SK-N-SH treated with all-trans-retinoic acid at 6 μM for 48 hours (cell line): Measurements from ENCODE around the gene AAMDC.
A peak's percentile ranks its signal among the peaks of the same experiment; 100 is the strongest.

ENCODE experiments used
- ATAC-seq: fragments of 200-7000 bp; cut with Tn5 transposase; 3 replicates; pipeline ENCODE4 v1.9.1; 2020; ENCODE audit warnings: mild to moderate bottlenecking, moderate library complexity
- BACH2 ChIP-seq: fragments of 250-450 bp; sonication (Bioruptor Pico); IDR thresholded peaks from 2 replicates; pipeline ENCODE4 v1.9.0; 2021; ENCODE audit warnings: mild to moderate bottlenecking, borderline replicate concordance
- CSDC2 ChIP-seq: fragments of 250-450 bp; sonication (Bioruptor Pico); IDR thresholded peaks from 2 replicates; pipeline ENCODE4 v1.5.0; 2020; ENCODE audit warnings: mild to moderate bottlenecking, moderate library complexity
- ESRRG ChIP-seq: fragments of 250-450 bp; sonication (Bioruptor Pico); IDR thresholded peaks from 2 replicates; pipeline ENCODE4 v1.6.1; 2021; ENCODE audit warnings: mild to moderate bottlenecking
- GLIS3 ChIP-seq: fragments of 250-450 bp; sonication (Bioruptor Pico); IDR thresholded peaks from 2 replicates; pipeline ENCODE4 v1.5.0; 2020; ENCODE audit warnings: mild to moderate bottlenecking, moderate library complexity
- ISL1 ChIP-seq: fragments of 250-450 bp; sonication (Bioruptor Pico); IDR thresholded peaks from 2 replicates; pipeline ENCODE4 v2.1.2; 2022; ENCODE audit warnings: mild to moderate bottlenecking, moderate library complexity
- OSR1 ChIP-seq: fragments of 250-450 bp; sonication (Bioruptor Pico); IDR thresholded peaks from 2 replicates; pipeline ENCODE4 v1.8.0; 2022; ENCODE audit warnings: moderate library complexity, mild to moderate bottlenecking, inconsistent platforms
- PPARA ChIP-seq: fragments of 250-450 bp; sonication (Bioruptor Pico); IDR thresholded peaks from 2 replicates; pipeline ENCODE4 v1.5.0; 2020; ENCODE audit warnings: mild to moderate bottlenecking, borderline replicate concordance
- RARB ChIP-seq: fragments of 250-450 bp; sonication (Bioruptor Pico); IDR thresholded peaks from 2 replicates; pipeline ENCODE4 v1.8.0; 2021; ENCODE audit warnings: mild to moderate bottlenecking, moderate library complexity
- SNAI2 ChIP-seq: fragments of 250-450 bp; sonication (Bioruptor Pico); IDR thresholded peaks from 2 replicates; pipeline ENCODE4 v1.5.0; 2020; ENCODE audit warnings: mild to moderate bottlenecking, moderate library complexity
- TCF4 ChIP-seq: fragments of 250-450 bp; sonication (Bioruptor Pico); IDR thresholded peaks from 2 replicates; pipeline ENCODE4 v1.8.0; 2021; ENCODE audit warnings: mild to moderate bottlenecking, moderate library complexity, borderline replicate concordance
- TOX ChIP-seq: fragments of 250-450 bp; sonication (Bioruptor Pico); IDR thresholded peaks from 2 replicates; pipeline ENCODE4 v1.8.0; 2021; ENCODE audit warnings: mild to moderate bottlenecking, moderate library complexity, borderline replicate concordance
- ZFP3 ChIP-seq: fragments of 250-450 bp; sonication (Bioruptor Pico); IDR thresholded peaks from 2 replicates; pipeline ENCODE4 v1.5.0; 2020; ENCODE audit warnings: mild to moderate bottlenecking, moderate library complexity
- ZFP30 ChIP-seq: fragments of 450-650 bp; formaldehyde crosslinking; IDR thresholded peaks from 2 replicates; pipeline ENCODE4 v1.5.0; 2022; ENCODE audit warnings: mild to moderate bottlenecking, moderate library complexity
- ZNF565 ChIP-seq: fragments of 450-650 bp; formaldehyde crosslinking; conservative IDR thresholded peaks from 2 replicates; pipeline ENCODE4 v1.5.0; 2020; ENCODE audit warnings: low read depth, mild to moderate bottlenecking, moderate library complexity
- ZNF70 ChIP-seq: fragments of 450-650 bp; formaldehyde crosslinking; IDR thresholded peaks from 2 replicates; pipeline ENCODE4 v1.5.0; 2020; ENCODE audit warnings: mild to moderate bottlenecking, moderate library complexity
- ZNF8 ChIP-seq: fragments of 450-650 bp; formaldehyde crosslinking; IDR thresholded peaks from 2 replicates; pipeline ENCODE4 v1.5.0; 2020; ENCODE audit warnings: mild to moderate bottlenecking, moderate library complexity
- TF ChIP-seq, protein P1 (sequence below): fragments of 250-450 bp; sonication (Bioruptor Pico); IDR thresholded peaks from 2 replicates; pipeline ENCODE4 v1.8.0; 2020; ENCODE audit warnings: mild to moderate bottlenecking, moderate library complexity, borderline replicate concordance
- TF ChIP-seq, protein P2 (sequence below): fragments of 250-450 bp; sonication (Bioruptor Pico); IDR thresholded peaks from 2 replicates; pipeline ENCODE4 v1.5.1; 2021; ENCODE audit warnings: mild to moderate bottlenecking, moderate library complexity
- TF ChIP-seq, protein P3 (sequence below): fragments of 250-450 bp; sonication (Bioruptor Pico); IDR thresholded peaks from 2 replicates; pipeline ENCODE4 v1.8.0; 2021; ENCODE audit warnings: low read depth, mild to moderate bottlenecking, moderate library complexity, borderline replicate concordance
- TF ChIP-seq, protein P4 (sequence below): fragments of 250-450 bp; sonication (Bioruptor Pico); IDR thresholded peaks from 2 replicates; pipeline ENCODE4 v1.5.1; 2020; ENCODE audit warnings: low read depth, mild to moderate bottlenecking, moderate library complexity
- TF ChIP-seq, protein P5 (sequence below): fragments of 250-450 bp; sonication (Bioruptor Pico); IDR thresholded peaks from 2 replicates; pipeline ENCODE4 v1.5.0; 2020; ENCODE audit warnings: mild to moderate bottlenecking, moderate library complexity

The AAMDC gene

DNA sequence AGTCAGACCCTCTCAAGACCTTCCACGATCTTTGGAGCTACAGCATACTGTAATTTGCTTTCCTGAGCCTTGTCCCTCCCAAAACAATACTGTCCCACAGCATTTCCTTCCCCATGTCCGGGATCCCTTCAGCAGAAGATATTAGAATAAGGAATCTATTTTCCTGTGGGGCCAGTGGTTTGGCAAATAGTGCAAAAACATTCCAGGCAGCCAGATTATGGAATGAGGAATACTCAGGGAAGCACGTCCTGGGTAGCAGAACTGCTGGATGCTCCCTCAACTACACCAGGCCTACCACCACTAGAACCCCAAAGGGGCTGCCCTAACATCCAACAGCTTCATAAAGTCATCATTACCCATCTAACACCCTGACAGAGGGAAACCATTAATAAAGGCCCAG lies 61.5 kb downstream of the AAMDC start:
- TF ChIP-seq, protein P1, sequence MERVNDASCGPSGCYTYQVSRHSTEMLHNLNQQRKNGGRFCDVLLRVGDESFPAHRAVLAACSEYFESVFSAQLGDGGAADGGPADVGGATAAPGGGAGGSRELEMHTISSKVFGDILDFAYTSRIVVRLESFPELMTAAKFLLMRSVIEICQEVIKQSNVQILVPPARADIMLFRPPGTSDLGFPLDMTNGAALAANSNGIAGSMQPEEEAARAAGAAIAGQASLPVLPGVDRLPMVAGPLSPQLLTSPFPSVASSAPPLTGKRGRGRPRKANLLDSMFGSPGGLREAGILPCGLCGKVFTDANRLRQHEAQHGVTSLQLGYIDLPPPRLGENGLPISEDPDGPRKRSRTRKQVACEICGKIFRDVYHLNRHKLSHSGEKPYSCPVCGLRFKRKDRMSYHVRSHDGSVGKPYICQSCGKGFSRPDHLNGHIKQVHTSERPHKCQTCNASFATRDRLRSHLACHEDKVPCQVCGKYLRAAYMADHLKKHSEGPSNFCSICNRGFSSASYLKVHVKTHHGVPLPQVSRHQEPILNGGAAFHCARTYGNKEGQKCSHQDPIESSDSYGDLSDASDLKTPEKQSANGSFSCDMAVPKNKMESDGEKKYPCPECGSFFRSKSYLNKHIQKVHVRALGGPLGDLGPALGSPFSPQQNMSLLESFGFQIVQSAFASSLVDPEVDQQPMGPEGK = no peak
- TF ChIP-seq GLIS3 (CRISPR knock-in tag) (no peak), ESRRG (CRISPR knock-in tag) (no peak), ZNF8 (CRISPR knock-in tag) (no peak), ISL1 (CRISPR knock-in tag) (no peak), RARB (CRISPR knock-in tag) (no peak), TOX (CRISPR knock-in tag) (no peak), OSR1 (CRISPR knock-in tag) (no peak), SNAI2 (CRISPR knock-in tag) (no peak), ZNF70 (CRISPR knock-in tag) (no peak), ZFP30 (no peak), TCF4 (CRISPR knock-in tag) (no peak)
- TF ChIP-seq, protein P2, sequence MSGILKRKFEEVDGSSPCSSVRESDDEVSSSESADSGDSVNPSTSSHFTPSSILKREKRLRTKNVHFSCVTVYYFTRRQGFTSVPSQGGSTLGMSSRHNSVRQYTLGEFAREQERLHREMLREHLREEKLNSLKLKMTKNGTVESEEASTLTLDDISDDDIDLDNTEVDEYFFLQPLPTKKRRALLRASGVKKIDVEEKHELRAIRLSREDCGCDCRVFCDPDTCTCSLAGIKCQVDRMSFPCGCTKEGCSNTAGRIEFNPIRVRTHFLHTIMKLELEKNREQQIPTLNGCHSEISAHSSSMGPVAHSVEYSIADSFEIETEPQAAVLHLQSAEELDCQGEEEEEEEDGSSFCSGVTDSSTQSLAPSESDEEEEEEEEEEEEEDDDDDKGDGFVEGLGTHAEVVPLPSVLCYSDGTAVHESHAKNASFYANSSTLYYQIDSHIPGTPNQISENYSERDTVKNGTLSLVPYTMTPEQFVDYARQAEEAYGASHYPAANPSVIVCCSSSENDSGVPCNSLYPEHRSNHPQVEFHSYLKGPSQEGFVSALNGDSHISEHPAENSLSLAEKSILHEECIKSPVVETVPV (CRISPR knock-in tag) = no peak
- TF ChIP-seq, protein P3, sequence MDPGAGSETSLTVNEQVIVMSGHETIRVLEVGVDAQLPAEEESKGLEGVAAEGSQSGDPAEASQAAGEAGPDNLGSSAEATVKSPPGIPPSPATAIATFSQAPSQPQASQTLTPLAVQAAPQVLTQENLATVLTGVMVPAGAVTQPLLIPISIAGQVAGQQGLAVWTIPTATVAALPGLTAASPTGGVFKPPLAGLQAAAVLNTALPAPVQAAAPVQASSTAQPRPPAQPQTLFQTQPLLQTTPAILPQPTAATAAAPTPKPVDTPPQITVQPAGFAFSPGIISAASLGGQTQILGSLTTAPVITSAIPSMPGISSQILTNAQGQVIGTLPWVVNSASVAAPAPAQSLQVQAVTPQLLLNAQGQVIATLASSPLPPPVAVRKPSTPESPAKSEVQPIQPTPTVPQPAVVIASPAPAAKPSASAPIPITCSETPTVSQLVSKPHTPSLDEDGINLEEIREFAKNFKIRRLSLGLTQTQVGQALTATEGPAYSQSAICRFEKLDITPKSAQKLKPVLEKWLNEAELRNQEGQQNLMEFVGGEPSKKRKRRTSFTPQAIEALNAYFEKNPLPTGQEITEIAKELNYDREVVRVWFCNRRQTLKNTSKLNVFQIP = no peak
- TF ChIP-seq, protein P4, sequence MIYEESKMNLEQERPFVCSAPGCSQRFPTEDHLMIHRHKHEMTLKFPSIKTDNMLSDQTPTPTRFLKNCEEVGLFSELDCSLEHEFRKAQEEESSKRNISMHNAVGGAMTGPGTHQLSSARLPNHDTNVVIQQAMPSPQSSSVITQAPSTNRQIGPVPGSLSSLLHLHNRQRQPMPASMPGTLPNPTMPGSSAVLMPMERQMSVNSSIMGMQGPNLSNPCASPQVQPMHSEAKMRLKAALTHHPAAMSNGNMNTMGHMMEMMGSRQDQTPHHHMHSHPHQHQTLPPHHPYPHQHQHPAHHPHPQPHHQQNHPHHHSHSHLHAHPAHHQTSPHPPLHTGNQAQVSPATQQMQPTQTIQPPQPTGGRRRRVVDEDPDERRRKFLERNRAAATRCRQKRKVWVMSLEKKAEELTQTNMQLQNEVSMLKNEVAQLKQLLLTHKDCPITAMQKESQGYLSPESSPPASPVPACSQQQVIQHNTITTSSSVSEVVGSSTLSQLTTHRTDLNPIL (CRISPR knock-in tag) = no peak
- no peak for ATAC-seq

DNA sequence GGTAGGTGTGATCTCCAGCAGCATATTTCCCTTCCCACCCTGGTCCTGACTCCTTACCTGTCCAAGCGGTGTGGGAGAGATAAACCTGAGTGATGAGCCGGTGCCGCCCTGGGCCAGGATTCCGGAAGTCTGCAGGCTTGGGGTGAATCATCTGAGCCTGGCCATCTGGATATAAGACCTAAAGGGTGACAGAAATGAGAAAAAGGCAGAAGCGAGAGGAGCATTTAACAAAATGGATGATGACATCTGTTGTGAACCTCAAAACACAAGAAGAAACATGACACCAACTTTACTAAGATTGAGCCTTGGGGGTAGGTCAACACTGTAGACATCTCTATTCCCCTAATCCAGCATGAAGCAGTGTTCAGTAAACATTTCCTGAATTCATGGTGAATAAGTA lies 62.8 kb downstream of the AAMDC start:
- TF ChIP-seq ESRRG (CRISPR knock-in tag) (no peak), CSDC2 (no peak), BACH2 (no peak), SNAI2 (CRISPR knock-in tag) (no peak), ISL1 (CRISPR knock-in tag) (no peak), TOX (CRISPR knock-in tag) (no peak), ZNF8 (CRISPR knock-in tag) (no peak), RARB (CRISPR knock-in tag) (no peak), OSR1 (CRISPR knock-in tag) (no peak), ZFP3 (no peak), TCF4 (CRISPR knock-in tag) (no peak), ZNF70 (CRISPR knock-in tag) (no peak), ZNF565 (CRISPR knock-in tag) (no peak), PPARA (CRISPR knock-in tag) (no peak)
- TF ChIP-seq, protein P4 (CRISPR knock-in tag) = no peak
- TF ChIP-seq, protein P5, sequence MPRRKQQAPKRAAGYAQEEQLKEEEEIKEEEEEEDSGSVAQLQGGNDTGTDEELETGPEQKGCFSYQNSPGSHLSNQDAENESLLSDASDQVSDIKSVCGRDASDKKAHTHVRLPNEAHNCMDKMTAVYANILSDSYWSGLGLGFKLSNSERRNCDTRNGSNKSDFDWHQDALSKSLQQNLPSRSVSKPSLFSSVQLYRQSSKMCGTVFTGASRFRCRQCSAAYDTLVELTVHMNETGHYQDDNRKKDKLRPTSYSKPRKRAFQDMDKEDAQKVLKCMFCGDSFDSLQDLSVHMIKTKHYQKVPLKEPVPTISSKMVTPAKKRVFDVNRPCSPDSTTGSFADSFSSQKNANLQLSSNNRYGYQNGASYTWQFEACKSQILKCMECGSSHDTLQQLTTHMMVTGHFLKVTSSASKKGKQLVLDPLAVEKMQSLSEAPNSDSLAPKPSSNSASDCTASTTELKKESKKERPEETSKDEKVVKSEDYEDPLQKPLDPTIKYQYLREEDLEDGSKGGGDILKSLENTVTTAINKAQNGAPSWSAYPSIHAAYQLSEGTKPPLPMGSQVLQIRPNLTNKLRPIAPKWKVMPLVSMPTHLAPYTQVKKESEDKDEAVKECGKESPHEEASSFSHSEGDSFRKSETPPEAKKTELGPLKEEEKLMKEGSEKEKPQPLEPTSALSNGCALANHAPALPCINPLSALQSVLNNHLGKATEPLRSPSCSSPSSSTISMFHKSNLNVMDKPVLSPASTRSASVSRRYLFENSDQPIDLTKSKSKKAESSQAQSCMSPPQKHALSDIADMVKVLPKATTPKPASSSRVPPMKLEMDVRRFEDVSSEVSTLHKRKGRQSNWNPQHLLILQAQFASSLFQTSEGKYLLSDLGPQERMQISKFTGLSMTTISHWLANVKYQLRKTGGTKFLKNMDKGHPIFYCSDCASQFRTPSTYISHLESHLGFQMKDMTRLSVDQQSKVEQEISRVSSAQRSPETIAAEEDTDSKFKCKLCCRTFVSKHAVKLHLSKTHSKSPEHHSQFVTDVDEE (CRISPR knock-in tag) = no peak
- TF ChIP-seq, protein P2 (CRISPR knock-in tag) = no peak
- TF ChIP-seq, protein P1 = no peak
- TF ChIP-seq, protein P3 = no peak
- ATAC-seq = peak; percentile 70
